Stomach (tissue), 4 donors: ENCODE data around the gene LDLRAD3.

Source experiments
- CTCF ChIP-seq, 7 experiments: fragments of 450-650 bp in 4 of 7; fragments of 200-600 bp in 3 of 7; sonication (generic) in 3 of 7; IDR thresholded peaks; one replicate each; pipeline ENCODE4 v1.5.1; 2016 to 2019; ENCODE audit warnings: antibody characterized with exemption in 7 of 7, control low read depth in 2 of 7, mild to moderate bottlenecking in 1 of 7
- POLR2A ChIP-seq, 4 donors: fragments of 450-650 bp; IDR thresholded peaks; one replicate each; pipeline ENCODE4 v1.6.1; 2016; ENCODE audit warnings: antibody characterized with exemption in 4 of 4, control low read depth in 2 of 4, mild to moderate bottlenecking in 1 of 4, moderate library complexity in 1 of 4
- POLR2AphosphoS5 ChIP-seq, 3 donors: sonication (generic); formaldehyde crosslinking; IDR thresholded peaks; one replicate each; pipeline ENCODE4 v1.6.1; 2016; ENCODE audit warnings: antibody characterized with exemption in 3 of 3

- TF ChIP-seq CTCF (IDR thresholded peaks at IDR 0.05) (no peak), POLR2A (IDR thresholded peaks at IDR 0.05) (no peak), POLR2AphosphoS5 (IDR thresholded peaks at IDR 0.05) (no peak)
These were observed 66.3 kb downstream of the LDLRAD3 start for GRCh38 chr11:36010010-36010740.
